Measurements from ENCODE around the gene IGFLR1.
A peak's percentile ranks its signal among the peaks of the same experiment; 100 is the strongest.

Gene IGFLR1

GRCh38 chr19:35755550-35756376 lies 13.5 kb upstream of the IGFLR1 start:
- DNase-seq: peak; percentile 74

DNA sequence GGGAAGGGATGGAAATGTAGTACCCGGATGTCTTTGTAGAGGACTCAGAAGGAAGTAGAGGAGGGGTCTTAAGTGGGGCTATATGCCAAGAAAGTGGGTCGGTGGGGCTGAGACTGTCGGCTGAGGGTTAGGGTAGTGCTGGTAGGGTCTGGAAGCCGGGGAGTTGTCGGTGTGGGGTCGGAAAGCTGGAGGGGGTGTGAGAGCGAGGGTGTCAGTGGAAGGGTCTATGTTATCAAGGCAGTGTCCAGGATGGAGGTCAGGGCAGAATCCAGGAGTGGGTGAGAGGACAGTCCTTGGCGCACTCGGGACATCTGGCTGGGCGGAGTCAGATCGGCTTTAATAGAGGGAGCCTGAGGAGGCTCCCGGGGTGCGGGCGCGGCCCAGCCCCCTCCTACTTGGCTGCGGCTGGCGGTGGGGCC lies 12.9 kb upstream of the IGFLR1 start:
- no peak for DNase-seq

- DNase-seq: no peak
Measured at GRCh38 chr19:35754370-35755130, 12.3 kb upstream of the IGFLR1 start.

DNA sequence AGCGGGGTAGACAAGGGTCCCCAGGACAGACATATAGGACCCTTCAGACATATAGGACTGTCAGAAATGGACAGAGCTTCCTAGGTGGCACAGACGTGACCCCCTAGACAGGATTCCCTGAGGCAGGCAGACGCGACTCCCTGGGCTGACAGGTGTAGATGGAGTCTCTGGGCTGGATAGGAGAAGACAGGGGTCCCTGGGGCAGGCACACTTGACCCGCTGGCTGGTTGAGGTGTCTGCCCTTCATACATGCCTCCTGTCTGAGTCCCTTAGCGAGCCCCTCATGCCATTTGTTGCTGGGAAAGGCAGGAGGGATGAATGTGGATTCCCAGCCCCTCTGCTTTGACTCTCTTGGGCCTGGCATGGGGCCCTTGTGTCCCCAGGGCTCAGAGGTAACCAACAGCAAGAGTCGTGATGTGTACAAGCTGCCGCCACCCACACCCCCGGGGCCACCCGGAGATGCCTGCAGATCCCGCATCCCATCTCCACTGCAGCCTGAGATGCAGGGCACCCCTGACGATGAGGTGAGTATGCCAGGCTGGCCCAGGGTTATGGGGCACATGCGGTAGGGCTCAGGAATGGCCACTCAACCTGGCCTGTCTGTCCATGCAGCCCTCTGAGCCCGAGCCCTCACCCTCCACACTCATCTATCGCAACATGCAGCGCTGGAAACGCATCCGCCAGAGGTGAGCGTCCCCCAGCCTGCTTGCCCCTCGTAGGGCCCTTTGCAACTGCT lies 11.6 kb upstream of the IGFLR1 start:
- no peak for DNase-seq

DNA sequence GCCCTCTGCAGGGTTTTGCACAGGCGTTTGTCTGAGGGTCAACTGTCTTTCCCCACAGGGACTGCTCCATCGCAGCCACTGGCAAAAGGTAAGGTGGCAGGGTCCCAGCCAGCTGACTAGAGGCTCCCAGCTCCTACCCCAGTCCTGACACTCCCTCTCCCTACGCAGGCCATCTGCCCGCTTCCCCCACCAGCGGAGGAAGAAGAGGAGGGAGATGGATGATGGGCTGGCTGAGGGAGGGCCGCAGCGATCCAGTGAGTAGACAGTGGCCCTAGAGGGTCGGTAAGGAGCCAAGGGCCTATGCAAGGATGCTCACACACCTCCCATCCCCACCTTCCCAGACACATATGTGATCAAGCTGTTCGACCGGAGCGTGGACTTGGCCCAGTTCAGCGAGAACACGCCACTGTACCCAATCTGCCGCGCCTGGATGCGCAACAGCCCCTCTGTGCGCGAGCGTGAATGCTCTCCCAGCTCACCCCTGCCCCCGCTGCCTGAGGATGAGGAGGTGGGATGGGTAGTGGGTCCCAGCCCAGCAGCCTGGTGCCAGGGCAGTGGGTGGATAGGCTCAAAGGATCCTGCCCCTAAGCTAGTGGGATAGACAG lies 10.6 kb upstream of the IGFLR1 start:
- DNase-seq: no peak

DNA sequence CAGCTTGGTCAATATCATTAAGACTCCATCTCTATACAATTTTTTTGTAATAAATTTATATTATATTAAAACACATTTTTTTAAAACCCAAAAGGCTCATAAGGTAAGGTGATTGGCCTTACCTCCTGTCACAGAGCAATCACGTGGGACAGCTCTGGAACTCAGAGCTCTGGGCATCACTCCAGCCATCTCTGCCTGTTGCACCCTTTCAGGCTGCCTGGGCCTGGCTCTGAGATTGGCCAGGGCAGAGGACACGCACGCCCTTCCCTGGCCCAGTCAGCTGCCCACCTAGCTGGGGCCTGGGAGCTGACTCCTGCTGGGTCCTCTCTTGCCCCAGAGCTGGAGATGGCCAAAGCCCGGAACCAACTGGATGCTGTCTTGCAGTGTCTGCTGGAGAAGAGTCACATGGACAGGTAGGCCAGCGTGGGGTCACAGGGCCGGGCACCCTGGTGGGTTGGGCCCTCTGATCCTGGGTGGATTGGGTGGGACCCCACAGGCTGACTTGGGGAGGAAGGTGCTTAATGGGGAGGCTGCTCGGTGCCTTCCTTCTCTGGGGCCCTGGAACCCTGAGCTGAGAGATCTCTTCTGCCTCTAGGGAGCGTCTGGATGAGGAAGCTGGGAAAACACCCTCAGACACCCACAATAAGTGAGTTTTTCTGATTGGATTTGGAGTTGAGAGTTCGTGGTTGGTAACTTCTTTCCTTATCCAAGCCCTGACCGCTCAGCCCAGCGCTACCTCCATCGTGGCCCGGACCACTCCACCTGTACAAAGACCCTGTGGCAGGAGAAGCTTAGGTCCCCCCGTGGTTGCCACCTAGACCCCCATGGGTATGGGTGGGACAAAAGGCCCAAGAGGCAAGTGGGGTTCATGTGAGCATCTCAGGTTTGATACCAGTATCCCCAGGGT lies 9.8 kb upstream of the IGFLR1 start:
- DNase-seq: no peak

GRCh38 chr19:35750167-35750566 lies 7.9 kb upstream of the IGFLR1 start:
- no peak for DNase-seq

DNA sequence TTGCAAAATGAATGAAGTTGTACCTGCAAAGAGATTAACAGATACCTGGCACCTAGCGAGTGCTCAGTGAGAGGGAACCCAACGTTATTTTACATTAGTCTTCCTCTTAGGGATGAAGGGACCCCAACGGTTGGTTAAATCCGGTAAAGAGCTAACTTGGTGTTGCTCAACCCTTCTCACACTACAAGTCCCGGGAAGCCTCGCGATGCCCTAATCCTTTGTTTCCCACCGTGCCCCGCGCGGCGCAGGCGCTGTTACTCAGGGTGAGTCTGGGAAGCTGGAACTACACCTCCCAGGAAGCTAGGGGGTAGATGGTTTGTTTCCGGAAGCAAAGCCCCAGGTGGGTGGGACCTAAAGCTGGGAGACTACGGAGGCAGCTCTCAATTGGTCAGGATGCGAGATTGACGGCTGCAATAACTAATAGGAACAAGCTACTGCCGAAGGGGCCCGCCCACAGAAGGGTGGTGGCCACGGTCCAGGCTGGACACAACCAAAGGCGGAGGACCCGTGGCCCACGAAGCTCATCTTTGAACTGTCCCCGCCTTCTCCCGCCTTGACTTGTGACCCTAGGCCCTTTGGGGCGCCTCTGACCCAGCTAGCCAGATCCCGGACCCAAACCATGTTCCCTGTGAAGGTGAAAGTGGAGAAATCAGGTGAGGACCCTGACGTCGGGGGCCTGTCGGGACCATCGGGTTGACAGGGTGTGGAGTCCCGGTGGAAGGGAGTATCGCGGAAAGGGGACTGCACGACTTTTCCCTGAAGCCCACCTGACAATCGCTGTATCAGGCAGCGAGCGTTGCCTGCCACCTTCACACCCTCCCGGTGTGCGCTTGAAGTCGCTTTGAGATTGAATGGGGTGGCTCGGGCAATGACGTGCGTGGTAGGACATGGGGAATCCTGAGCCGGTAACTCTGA lies 6.1 kb upstream of the IGFLR1 start, which contains the start of gene LIN37:
LIN37 (plus strand) TSS at position 471 of the 915 bp plus-strand sequence; CDS start at position 620, 149 bp downstream.
- DNase-seq: peak; percentile 99

GRCh38 chr19:35746531-35746930 lies 4.3 kb upstream of the IGFLR1 start:
- DNase-seq: no peak

- DNase-seq: no peak
Measured at GRCh38 chr19:35746087-35746462, 3.8 kb upstream of the IGFLR1 start.

- peak; percentile 99 for DNase-seq
Measured at GRCh38 chr19:35745328-35746086, 3.3 kb upstream of the IGFLR1 start, which contains the start of the genes PSENEN and U2AF1L4. Gene PSENEN (plus strand): TSS chr19:35745651. CDS start chr19:35745931, 280 bp downstream. Gene U2AF1L4 (minus strand): TSS chr19:35745418. CDS start chr19:35745391, 27 bp downstream.

DNA sequence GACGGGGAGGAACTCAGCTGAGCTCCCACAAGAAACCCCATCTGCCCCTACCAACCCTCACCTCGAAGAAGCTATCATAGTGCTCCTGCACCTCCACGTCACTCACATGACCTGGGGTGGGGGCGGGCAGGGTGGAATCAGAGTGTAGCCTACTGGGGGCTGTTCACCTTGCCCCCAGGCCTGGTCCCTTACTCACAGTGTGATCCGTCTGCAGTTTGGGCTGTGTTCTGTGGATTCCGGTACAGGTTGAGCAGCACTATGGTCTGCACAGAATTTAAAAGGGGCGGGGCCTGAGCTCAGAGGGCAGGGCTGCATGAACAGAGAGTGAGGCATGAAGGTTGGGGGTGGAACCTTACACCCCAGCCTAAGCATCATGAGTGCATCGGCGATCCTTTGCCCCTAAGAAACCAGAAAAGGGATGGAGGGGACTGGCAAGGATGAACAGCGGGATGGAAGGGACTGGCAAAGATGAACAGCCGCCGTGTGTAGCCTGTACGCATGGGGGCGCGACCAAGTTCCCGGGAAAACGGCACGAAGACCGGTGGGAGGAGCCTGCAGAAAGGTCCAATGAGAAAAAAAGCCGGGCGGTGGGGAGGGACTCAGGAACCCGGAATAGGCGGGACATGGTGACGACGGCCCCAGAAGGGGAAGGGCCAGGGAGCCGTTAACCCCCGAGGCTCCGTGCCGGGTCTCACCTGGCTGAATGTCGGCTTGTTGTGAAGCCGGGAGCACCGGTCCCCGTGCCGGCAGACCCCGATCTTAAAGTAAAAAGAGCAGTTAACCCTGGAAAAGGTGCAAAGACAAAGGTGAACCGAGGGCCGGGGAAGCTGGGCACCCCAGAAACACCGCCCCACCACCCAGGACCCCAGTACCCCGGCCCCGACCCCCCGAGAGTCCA lies 2.4 kb upstream of the IGFLR1 start:
- DNase-seq: peak; percentile 96

GRCh38 chr19:35743640-35744429 lies 1.6 kb upstream of the IGFLR1 start:
- no peak for DNase-seq

DNA sequence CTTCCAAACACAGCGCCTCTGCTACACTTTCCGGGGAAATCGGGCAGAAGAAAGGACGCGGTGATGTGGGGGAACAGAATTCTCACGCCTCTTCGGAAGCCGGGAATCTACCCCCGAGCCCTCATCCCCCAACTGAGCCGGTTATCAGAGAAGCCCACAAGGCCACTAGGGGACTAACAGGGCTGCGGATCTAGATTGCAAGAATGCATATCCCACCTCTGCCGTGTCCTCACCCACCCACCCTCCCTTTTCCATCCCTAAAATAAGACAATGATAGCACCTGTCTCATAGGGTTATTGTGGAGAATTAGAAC lies 1.1 kb downstream of the IGFLR1 start:
- no peak for DNase-seq

DNA sequence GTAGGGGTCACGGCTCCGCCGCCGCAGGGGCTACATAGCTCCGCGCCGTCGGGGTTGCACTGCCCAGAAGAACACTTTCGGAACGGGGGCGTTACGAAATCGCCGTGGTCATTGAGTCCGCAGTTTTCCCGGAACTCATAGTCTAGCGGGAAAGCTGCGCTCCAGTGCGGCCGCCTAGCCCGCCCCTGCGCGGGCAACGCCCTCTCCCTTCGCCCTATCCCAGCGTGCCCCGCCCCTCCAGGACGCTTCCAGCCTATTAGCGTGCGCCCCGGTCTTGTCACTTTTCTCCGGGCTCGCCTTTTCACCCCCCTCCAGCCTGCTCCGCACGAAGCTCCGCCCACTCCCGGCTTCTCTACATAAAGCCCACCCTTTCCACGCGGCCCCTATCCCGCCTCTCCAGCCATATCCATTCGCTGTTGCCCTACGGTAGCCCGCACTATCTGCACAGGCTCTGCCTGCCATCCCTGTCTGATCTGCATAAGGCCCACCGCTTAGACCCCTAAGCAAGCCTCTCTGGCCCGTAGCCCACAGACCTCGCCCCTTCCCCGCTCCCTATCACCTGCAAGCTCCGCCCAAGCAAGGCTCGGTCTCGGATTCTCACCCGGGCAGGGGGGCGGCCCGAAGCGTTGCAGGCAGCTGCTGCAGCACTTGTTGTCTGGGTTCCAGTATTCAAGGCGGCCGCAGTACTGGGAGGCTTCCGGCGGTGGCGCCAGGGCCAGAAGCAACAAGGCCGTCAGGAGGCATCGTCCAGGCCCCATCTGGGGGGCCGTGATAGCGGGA lies 1.6 kb downstream of the IGFLR1 start:
- peak; percentile 94 for DNase-seq

DNA sequence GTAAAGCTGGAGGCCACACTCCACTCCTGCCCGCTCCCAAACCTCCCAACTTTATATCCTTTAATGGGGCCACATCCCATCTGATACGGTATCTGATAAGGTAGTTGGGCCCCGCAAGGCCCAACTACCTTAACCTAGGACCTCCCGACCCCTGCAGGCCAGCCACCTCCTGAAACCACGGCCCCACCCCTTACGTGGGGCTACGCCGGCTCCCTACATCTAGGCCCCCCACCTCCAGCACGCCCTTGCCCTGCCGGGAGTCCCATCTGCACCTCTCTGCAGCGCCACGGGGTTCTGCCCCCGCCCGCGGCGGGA lies 2.2 kb downstream of the IGFLR1 start:
- DNase-seq: no peak

All from CD4-positive, alpha-beta T cell treated with Interleukin-12 subunit alpha and Interleukin-12 subunit beta, for 1 hour (primary cell).